ENCODE data around the gene MPDU1.
A peak's percentile ranks its signal among the peaks of the same experiment; 100 is the strongest.

Gene MPDU1

DNA sequence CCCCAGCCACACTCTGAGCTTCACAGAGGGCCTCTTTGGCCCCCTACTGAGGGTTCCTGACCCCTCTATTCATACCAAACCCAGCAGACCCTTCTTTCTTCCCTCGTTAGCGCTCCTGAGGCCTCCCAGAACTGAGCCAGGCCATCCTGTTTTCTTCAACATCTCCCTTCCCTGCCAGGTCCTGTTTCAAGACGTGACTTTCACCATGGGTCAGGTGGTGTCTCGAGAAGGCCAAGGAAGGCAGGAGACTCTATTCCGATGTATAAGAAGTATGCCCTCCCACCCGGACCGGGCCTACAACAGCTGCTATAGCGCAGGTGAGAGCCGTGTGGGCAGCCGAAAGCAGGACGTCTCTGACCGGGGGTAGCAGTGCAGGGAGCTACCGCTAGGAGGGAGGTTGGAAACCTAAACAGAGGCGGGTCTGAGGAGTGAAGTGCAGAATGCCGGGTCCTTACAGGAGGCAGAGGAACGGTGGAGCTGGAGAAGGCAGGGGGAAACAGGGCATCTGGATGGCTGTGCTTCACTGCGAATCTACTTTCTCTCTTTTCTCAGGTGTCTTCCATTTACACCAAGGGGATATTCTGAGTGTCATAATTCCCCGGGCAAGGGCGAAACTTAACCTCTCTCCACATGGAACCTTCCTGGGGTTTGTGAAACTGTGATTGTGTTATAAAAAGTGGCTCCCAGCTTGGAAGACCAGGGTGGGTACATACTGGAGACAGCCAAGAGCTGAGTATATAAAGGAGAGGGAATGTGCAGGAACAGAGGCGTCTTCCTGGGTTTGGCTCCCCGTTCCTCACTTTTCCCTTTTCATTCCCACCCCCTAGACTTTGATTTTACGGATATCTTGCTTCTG, 23.3 kb upstream of the MPDU1 start:
- DNase-seq, result peak in 1 of 2 experiments; percentile 58

DNA sequence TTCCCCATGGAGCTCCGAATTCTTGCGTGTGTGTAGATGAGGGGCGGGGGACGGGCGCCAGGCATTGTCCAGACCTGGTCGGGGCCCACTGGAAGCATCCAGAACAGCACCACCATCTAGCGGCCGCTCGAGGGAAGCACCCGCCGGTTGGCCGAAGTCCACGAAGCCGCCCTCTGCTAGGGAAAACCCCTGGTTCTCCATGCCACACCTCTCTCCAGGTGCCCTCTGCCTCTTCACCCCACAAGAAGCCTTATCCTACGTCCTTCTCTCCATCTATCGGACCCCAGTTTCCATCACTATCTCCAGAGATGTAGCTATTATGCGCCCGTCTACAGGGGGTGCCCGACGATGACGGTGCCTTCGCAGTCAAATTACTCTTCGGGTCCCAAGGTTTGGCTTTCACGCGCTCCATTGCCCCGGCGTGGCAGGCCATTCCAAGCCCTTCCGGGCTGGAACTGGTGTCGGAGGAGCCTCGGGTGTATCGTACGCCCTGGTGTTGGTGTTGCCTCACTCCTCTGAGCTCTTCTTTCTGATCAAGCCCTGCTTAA, 22.6 kb upstream of the MPDU1 start:
- DNase-seq, result peak; percentile 70

DNA sequence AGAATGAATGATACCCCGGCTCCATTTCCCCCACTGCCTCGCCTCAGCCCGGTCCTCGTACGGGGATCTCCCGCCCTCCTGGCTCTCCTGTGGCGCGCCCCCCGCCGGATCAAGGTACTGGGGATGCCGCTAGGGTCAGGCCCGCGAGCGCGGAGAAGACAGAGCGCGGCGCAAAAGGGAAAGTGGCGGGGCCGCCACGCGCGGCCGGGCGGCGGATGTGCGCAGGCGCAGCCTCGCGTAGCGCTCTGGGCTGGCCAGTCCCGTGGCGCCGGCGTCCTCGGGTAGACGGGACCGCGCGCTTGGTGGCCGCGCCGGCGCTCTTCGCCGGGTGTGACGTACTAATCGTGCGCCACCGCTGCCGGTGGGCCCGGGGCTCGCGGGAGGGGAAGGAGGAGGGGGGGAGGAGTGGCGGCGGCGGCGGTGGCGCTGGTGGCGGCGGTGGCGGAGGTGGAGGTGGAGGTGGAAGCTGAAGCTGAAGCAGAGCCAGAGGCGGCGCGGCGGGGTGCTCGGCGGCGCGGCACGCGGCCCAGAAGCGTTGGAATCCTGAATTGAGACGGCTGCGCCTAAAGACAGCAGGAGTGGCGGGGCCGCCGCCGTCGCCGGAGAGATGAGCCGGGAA, 22.0 kb upstream of the MPDU1 start, which contains the start of gene SENP3:
Gene SENP3 (plus strand): TSS at position 331 of the 619 bp plus-strand sequence. CDS start 1,158 bp downstream, outside the sequence.
- DNase-seq, result peak; percentile 80 to 84

DNA sequence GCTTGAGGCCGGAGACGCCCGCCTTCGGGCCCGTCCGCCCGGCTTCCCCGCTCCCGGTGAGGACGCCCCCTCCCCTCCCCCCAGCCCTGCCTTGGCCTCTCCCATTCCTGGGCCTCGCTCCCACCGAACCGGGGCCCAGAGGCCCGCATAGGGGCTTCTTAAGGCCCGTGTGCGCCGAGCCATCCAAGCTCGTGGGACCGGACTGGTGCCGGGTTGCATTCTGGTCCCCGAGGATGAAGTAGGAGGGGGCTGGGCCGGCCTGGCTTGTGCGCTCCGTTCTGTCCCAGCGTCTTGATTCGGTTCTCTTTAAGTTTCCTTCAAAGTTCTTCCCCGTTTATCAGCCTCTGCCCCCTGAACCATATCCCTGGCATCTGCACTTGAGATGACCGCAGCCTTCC, 21.4 kb upstream of the MPDU1 start:
- no peak for DNase-seq

DNA sequence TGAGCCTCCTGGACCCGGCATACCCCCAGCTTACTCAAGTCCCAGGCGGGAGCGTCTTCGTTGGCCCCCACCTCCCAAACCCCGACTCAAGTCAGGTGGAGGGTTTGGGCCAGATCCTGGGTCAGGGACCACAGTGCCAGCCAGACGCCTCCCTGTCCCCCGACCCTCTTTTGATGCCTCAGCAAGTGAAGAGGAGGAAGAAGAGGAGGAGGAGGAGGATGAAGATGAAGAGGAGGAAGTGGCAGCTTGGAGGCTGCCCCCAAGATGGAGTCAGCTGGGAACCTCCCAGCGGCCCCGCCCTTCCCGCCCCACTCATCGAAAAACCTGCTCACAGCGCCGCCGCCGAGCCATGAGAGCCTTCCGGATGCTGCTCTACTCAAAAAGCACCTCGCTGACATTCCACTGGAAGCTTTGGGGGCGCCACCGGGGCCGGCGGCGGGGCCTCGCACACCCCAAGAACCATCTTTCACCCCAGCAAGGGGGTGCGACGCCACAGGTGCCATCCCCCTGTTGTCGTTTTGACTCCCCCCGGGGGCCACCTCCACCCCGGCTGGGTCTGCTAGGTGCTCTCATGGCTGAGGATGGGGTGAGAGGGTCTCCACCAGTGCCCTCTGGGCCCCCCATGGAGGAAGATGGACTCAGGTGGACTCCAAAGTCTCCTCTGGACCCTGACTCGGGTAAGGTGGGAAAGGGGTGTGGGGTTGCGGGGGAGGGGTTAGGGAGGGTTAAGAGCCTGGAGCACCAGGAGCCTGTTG, 20.4 kb upstream of the MPDU1 start:
- DNase-seq, result no peak

DNA sequence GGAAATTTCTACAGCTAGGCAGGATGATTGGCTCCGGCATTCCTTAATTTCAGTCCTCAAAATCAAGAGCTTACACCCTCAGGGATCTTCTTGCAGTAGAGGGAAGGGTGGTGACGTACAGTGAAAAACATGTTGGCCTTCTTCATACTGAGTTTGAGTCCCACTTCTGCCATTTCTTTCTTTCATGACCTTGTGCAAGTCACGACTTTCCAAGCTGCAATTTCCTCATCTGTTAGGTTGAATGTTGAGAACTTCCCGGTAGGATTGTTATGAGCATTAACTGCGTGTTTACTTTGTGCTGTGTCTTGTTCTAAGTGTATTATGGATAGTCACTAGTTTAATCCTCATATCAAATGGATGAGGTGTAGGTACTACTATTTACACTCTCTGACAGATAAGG, 14.1 kb upstream of the MPDU1 start:
- no peak for DNase-seq

DNA sequence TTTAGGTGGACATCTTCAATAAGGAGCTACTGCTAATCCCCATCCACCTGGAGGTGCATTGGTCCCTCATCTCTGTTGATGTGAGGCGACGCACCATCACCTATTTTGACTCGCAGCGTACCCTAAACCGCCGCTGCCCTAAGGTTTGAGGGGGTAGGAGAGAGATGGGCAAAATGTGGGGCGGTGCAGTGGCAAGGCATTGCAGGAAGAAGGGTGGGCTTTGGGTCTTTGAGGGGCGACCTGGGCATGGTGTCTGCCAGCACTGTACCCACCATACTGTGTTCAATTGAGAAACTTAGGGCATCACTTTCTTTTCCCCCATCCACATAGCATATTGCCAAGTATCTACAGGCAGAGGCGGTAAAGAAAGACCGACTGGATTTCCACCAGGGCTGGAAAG, 13.3 kb upstream of the MPDU1 start:
- no peak for DNase-seq

DNA sequence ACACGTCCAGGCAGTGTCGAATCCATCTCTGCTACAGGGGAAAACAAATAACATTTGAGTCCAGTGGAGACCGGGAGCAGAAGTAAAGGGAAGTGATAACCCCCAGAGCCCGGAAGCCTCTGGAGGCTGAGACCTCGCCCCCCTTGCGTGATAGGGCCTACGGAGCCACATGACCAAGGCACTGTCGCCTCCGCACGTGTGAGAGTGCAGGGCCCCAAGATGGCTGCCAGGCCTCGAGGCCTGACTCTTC, 11.4 kb upstream of the MPDU1 start:
- no peak for DNase-seq

DNA sequence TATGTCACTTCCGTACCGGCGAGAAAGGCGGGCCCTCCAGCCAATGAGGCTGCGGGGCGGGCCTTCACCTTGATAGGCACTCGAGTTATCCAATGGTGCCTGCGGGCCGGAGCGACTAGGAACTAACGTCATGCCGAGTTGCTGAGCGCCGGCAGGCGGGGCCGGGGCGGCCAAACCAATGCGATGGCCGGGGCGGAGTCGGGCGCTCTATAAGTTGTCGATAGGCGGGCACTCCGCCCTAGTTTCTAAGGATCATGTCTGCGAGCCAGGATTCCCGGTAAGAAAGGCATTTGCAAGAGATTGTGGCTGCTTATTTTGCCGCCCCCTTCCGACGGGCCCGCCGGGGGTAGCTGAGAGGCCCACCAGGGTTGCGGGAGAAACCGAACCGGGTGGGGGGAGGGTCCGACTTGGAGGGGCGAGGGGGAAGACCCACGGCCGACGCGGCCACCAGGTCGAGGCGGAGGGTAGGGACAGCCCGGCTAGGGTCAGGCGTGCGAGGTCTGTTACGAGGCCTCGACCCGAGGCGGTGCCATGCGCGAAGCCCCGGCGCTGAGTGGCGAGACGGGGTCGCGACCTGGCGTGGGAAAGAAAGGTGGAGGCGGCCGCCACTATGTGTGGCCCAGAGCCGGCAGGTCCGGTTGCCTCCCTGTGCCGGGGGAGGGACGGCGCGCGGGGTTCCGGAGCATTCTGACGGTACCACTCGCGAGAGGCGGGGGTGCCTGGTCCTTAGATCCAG, 10.9 kb upstream of the MPDU1 start:
- peak; percentile 93 to 97 for DNase-seq

DNA sequence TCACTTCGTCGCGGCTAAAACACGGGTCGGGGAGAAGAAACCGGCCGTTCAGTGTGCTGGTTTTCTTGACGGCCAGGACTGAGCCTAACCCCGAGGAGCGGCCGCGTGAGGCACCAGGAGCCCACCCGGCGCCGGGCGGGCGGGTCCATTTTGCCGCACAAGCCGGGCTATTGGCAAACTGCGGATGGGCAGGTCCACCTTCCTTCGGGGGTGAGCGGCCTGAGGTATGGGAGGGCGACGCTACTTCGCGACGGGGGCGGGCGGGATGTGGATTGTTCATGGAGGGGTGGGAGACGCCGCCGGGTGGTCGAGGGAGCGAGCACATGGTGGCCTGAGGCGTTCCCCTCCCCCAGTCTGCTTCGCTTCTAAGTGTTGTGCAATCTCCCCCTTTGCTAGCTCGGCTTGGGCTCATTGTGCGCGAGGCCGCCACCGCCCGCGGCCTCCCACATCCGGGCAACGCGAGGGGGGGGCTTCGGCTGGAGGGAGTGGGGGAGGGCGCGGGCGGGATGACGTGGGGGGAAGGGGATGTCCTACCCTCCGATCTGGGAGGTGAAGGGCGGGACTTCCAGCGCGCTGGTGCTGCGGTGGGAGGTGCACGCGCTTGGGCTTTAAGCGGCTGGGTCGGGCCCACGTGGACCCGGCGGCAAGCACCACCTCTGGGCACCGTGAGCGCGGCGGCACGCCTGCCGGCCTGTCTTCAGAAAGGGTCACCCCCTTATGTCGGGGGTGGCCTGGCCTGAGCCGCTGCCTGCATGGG, 10.2 kb upstream of the MPDU1 start:
- peak; percentile 78 to 79 for DNase-seq

DNA sequence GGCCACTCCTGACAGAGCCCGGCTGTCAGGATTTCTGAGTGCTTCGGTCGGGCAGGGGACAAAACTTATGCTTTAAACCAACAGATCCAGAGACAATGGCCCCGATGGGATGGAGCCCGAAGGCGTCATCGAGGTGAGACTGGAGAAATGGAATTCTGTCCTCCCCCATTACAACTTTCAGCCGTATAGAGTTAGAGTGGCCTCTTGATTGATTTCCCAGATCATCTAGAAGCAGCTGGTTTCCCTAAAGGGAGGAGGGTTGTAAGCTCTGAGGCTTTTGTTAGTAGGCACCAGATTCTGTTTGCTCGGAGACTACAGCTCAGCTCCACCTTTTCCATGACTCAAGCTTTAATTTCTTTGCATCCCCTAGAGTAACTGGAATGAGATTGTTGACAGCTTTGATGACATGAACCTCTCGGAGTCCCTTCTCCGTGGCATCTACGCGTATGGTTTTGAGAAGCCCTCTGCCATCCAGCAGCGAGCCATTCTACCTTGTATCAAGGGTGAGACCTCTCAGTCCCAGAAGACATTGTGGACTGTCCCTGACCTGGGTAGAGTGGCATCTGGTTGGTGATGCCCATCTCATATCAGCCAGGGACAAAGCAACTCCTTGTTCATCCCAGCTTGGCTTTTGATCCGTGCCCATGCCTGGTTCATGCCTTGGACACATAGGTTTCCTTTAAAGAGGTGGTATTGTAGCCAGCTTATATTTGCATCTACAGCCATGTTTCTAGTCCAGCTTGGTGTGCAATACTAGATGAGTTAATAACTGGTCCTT, 9.3 kb upstream of the MPDU1 start:
- DNase-seq, result no peak

DNA sequence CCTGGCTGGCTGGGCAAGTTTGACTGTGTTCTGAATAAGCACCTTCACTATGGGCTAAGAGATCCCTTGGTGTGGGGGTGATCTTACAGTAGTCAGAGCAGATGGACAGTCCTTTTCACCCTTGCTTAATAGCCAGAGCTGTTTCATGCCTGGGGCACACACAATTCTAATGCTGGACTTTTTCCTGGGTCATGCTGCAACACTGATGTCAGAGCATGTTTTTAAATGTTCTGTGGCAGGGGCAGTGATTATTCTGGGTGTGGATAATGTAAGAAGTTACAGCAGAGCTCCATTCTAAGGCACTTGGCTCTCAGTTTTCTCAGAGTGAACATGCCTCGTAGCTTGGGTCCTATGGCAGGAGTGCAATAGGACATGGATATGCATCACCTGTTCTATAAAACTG, 8.2 kb upstream of the MPDU1 start:
- no peak for DNase-seq

DNA sequence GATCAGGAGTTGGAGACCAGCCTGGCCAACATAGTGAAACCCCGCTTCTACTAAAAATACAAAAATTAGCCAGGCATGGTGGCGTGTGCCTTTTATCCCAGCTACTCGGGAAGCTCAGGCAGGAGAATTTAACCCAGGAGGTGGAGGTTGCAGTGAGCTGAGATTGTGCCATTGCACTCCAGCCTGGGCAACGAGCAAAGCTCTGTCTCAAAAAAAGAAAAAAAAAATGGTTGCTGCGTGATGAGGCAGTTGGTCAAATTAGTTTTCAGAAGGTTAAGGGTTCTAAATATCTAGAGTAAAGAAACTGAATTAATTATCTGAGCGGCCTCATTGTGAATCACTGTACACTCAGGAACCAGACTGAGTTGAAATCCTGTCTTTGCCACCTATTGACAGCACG, 7.7 kb upstream of the MPDU1 start:
- DNase-seq, result no peak

DNA sequence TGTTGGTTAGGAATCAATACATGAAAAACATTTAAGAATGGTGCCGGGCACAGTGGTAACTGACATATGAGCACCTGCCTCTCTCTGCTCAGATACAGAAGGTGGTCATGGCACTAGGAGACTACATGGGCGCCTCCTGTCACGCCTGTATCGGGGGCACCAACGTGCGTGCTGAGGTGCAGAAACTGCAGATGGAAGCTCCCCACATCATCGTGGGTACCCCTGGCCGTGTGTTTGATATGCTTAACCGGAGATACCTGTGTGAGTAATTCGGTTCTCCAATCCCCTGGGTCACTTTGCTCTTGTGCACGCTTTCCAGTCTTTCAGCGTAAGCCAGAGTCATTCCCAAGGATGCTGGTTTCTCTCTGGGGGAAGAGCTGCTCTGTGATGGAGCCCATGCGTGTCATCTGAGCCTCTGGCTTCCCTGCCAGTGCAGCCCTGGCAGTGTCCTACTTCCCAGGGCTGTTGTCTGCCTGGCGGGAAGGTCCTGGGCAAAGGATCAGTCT, 7.2 kb upstream of the MPDU1 start:
- no peak for DNase-seq

DNA sequence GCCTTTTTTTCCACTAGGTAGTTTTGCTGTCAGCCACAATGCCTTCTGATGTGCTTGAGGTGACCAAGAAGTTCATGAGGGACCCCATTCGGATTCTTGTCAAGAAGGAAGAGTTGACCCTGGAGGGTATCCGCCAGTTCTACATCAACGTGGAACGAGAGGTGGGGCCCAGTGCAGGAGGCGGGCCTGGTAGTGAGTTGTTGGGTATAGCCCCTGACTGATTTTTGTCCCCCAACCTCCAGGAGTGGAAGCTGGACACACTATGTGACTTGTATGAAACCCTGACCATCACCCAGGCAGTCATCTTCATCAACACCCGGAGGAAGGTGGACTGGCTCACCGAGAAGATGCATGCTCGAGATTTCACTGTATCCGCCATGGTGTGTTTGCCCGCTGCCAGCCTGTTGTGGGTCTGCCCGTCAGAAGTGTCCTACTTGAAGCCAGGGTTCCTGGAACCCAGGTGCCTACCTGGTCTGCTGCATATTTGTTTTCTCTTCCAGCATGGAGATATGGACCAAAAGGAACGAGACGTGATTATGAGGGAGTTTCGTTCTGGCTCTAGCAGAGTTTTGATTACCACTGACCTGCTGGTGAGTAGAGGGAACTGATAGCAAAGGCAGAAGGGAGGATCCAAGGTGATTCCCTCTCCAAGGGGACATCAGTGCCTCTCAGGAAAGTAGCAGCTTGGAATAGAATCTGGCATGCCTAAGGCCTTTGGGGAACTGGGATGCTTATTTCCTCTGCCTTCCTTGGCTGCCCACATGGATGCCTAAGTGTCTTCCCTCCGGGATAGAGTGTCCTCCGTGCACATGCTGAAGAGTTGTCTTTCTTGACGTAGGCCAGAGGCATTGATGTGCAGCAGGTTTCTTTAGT, 6.1 kb upstream of the MPDU1 start:
- no peak for DNase-seq

DNA sequence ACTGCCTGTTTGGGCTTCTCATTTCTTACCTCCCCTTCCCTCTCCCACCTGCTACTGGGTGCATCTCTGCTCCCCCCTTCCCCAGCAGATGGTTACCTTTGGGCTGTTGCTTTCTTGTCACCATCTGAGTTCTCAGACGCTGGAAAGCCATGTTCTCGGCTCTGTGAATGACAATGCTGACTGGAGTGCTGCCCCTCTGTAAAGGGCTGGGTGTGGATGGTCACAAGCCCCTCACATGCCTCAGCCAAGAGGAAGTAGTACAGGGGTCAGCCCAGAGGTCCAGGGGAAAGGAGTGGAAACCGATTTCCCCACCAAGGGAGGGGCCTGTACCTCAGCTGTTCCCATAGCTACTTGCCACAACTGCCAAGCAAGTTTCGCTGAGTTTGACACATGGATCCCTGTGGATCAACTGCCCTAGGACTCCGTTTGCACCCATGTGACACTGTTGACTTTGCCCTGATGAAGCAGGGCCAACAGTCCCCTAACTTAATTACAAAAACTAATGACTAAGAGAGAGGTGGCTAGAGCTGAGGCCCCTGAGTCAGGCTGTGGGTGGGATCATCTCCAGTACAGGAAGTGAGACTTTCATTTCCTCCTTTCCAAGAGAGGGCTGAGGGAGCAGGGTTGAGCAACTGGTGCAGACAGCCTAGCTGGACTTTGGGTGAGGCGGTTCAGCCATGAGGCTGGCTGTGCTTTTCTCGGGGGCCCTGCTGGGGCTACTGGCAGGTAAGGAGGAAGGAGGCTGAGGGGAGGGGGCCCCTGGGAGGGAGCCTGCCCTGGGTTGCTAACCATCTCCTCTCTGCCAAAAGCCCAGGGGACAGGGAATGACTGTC, 4.4 kb upstream of the MPDU1 start, which contains the start of gene CD68:
Gene CD68 (plus strand): TSS at position 638 of the 833 bp plus-strand sequence. CDS start 40 bp downstream, at position 678.
- peak in 1 of 2 experiments; percentile 38 for DNase-seq

DNA sequence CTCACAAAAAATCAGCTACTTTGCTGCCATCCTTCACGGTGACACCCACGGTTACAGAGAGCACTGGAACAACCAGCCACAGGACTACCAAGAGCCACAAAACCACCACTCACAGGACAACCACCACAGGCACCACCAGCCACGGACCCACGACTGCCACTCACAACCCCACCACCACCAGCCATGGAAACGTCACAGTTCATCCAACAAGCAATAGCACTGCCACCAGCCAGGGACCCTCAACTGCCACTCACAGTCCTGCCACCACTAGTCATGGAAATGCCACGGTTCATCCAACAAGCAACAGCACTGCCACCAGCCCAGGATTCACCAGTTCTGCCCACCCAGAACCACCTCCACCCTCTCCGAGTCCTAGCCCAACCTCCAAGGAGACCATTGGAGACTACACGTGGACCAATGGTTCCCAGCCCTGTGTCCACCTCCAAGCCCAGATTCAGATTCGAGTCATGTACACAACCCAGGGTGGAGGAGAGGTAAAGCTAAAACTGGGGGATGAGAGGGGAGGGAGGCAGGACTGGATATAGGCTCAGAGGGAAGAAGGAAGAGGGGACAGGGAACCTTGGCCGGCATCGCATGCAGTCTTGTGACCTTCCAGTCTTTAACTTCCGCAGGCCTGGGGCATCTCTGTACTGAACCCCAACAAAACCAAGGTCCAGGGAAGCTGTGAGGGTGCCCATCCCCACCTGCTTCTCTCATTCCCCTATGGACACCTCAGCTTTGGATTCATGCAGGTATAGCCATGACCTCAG, 3.6 kb upstream of the MPDU1 start:
- peak in 1 of 2 experiments; percentile 38 for DNase-seq

Data from NCI-H2081 (cell line).